NCI-H2227 (cell line): ENCODE results near the gene MMP3.
"Not testable (repeated sequence)": the region's sequence is repeated elsewhere in the genome, so short reads cannot be mapped to it uniquely, and the experiment has no call there.

Experiments
- DNase-seq: peaks from one replicate; lab custom pipeline; 2025; ENCODE audit not compliant: unreplicated experiment; lab: John Stamatoyannopoulos, UW

The MMP3 gene

GRCh38 chr11:102843489-102843888 lies at the start of gene MMP3:
Gene MMP3, minus strand, starts transcription at chr11:102843609. Its CDS starts 63 bp downstream, at chr11:102843546.
- DNase-seq: no peak

GRCh38 chr11:102891736-102892135 lies 48.3 kb upstream of the MMP3 start:
- DNase-seq: no peak

DNA sequence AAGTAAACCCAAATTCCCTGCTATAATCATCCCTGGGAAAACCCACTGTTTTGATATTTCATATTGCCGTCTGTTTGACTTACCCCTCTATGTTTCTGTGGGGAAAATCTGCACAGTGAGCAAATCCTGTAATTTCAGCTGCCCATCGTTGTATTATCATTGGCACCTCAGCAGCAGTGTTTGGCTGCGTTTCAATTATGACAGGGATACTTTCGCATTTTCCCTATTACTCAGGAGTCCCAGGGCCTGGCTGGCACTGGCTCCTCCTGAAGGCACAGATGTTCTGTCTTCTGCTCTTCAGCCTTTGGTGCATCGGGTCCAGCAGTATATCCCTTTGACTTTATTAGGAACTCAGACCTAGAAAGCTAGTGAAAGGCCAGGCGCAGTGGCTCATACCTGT lies 43.6 kb upstream of the MMP3 start:
- no peak for DNase-seq

DNA sequence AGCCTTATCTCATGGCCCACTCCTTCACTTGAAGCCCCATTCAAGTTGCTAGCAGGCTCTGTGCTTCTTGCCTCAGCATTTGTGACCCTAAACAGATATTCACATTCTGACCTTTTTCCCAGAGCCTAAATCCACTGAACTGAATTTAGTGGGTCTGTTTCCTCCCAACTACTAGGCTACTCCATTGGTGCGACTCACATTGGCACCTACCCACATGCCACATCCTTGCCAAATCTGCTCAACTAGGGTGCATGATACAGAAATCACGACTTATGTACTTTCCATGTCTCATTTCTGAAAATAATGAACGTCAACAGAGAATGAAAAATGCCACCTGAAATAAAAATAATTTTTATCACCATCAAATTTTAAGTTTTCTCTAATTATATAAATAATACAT lies 39.7 kb upstream of the MMP3 start:
- DNase-seq: no peak

- no peak for DNase-seq
Measured at GRCh38 chr11:102882389-102883024, 39.1 kb upstream of the MMP3 start.

DNA sequence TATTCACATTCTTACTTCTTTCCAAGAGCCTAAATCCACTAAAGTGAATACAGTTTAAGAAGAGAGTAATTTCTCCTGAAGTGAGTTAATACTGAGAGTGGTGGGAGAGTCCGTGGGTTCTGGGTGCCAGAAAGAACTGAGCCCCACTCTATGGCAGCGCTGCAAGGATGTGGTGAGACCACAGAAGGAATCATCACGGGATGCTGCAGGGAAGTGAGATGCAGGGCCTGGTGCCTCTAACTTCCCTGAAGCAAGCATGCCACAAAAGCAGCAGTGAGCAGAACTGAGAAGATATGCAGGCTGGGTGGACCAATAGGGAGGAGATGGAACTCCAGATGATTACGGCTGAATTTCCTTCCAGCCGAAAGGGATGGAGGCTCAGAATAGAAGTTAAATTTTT lies 36.4 kb upstream of the MMP3 start:
- DNase-seq: no peak

GRCh38 chr11:102878595-102878994 lies 35.2 kb upstream of the MMP3 start:
- no peak for DNase-seq

GRCh38 chr11:102874852-102875251 lies 31.4 kb upstream of the MMP3 start, which contains the start of gene MMP12:
Gene MMP12, minus strand, starts transcription at chr11:102874982. Its CDS starts 45 bp downstream, at chr11:102874937.
- DNase-seq: no peak

DNA sequence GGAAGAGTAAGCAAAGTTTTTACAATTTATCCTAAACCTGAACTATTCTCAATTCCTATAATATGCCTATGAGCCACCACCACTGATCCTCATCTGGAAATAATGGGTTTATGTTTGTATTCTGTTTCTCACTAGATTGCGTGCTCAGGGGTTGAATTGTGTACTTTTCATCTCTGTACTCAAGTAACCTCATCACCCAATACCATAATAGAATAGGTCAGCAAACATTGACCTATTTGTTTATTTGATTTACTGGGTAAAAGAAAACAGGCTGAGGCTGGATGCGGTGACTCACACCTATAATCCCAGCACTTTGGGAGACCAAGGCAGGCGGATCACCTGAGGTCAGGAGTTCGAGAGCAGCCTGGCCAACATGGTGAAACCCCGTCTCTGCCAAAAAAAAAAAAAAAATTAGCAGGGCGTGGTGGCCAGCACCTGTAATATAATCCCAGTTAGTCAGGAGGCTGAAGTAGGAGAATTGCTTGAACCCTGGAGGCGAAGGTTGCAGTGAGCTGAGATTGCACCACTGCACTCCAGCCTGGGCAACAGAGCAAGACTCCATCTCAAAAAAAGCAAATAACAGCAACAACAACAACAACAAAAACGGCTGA lies 26.1 kb upstream of the MMP3 start:
- DNase-seq: not testable (repeated sequence)

- no peak for DNase-seq
Measured at GRCh38 chr11:102868339-102868738, 24.9 kb upstream of the MMP3 start.

DNA sequence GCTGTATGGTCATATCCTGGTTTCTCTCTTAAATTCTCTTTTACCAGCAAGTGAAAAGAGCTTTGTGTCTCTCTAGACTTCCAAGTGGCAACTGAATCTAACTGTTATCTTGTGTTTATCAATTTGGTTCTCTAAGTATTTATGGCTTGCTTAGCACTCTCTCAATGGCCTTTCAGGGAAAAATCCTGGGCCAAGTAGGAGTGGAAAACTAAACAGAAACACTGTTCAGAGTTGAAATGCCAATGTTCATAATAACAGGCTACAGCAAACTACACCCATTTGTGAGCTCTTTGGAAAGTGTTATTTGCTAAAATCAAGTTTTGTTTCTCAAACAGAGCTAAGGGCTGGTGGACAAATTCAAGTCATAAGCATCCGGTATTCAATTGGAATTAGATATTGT lies 21.3 kb upstream of the MMP3 start:
- no peak for DNase-seq

- DNase-seq: no peak
Measured at GRCh38 chr11:102853956-102854355, 10.5 kb upstream of the MMP3 start.

- DNase-seq: no peak
Measured at GRCh38 chr11:102853055-102853454, 9.6 kb upstream of the MMP3 start.

DNA sequence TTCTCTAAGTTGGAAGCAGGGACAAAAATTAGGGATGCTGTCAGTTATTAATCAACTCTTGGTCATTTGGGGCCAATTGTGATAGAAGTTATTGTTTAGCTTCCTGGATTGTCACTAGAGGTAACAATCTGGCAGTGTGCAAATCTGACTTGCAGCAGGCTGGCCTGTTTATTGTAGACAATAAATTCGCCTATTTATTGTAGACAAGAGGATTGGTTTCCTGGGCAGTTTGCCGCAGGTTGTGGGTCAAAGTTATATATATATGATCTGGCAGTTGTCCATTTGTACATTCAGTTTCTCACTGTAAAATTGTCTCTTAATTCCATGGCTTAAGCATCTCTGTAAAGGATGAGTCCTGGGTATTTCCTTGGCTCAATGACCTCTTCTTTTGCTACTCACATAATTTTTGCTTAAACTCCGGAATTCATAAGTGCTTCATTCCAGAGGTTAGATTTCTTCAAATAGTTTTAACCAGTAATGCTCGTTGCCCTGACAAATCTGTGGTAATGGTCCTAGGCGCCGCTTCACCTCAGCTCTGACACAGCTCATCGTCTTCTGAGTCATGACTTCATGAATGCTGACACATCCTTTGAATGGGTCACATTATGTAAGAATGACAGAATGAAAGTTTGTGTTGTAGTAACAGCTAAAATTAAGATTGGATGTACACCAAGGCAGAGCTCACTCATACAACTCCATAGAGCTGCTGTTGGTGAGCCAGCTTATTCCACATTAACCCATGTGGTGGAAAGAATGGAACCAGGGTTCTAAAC lies 7.8 kb upstream of the MMP3 start:
- no peak for DNase-seq

DNA sequence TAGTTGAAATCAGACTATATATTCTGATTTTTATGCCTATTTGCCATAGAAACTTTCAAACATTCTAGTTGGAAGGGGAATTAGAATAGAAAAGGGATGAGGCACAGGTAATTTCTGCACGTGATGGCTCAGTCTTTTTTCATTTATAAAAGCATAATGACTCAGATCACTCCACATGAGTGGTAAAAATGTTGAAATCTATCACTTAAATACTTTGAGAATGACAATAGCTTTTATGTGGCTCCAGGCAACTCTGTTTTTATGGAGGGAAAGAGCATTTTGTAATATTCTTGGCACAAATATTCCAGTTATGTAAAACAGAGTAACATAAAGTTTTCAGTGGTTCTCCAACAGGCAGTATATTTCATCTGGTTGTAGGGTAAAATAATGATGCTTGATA lies 5.9 kb upstream of the MMP3 start:
- no peak for DNase-seq

DNA sequence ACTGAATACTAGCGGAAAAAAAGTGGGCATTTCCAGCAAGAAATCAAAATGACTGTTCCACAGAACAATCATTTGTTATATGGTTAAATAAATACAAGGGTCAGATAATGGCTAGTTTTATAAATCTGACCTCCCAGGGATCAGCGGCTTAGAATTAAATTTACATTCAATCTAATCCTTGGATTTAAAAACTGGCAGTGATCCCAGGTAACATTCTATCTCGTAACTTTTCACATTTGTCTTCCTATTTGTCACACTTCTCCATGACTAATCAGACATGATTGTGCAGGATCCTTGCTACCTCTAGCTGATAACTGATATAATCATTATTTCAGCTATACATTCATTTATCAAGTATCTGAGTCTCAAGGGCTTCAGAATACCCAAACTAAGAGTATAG lies 2.9 kb upstream of the MMP3 start:
- DNase-seq: no peak

GRCh38 chr11:102842930-102843329 lies 479 bp downstream of the MMP3 start:
- no peak for DNase-seq

DNA sequence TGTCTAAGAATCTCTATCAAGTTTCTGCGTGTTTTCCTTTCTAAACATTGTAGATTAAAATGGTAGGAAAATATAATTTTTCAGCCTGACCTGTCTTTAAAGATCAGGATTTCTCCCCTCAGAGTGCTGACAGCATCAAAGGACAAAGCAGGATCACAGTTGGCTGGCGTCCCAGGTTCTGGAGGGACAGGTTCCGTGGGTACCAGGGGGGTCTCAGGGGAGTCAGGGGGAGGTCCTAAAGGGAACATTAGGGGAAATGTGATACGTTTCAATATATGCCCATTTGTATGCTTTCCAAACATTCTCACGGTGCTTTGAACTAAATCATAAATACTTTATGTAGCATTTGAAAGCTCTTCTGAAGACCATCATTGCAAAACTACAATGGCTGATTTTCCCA lies 3.4 kb downstream of the MMP3 start:
- no peak for DNase-seq

DNA sequence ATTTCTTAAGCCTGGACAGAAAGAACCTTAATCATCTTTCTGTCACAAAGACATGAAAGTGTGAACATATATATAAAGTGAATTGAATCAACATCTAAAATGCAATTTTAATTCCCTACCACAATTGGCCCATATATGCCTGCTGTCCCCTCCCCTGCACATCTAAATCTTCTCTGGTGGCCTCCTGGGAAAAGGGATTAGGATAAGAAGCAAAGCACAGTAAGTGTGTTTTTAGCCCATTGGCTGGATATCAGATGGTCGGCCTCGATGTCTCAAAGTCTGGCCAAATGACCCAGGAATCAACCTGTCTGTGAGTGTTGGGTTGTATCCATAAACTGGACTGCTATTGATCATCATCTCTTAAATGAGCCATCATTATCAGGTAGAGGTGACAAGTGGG lies 5.8 kb downstream of the MMP3 start:
- DNase-seq: no peak

GRCh38 chr11:102837156-102837555 lies 6.3 kb downstream of the MMP3 start:
- DNase-seq: no peak

DNA sequence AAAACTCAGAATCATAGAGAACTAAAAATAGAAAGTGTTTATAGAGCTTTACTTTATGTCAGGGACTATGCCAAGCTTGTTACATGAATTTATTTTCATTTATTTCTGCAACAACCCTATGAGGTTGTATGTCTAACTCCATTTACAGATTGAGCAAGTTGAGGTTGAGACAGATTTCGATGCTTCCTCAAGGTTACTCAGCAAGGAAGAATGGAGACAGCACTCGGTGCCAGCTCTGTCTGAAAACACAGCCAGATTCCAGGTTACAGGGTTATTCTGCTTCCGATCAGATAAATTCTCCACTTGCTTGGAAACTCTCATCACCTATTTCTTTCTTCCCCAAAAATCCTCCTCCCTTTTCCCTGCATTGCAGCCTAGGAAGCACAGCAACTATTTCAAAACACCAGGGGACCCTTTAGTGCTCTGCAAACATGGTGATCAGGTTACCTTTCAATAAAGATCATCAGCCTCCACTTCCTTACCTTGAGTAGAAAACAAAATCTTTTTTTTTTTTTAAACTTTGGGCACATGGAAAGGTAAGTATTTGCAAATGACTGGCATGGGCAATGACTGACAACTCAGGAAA lies 7.0 kb downstream of the MMP3 start:
- no peak for DNase-seq

GRCh38 chr11:102833731-102834130 lies 9.7 kb downstream of the MMP3 start:
- DNase-seq: no peak
